BLaER1 treated with 17β-estradiol and CSF1 and Interleukin-3, amounts not matched to agents 10 nM and 100 nM (cell line): Measurements from ENCODE around the gene CROCC.
"Not testable (repeated sequence)": the region's sequence is repeated elsewhere in the genome, so short reads cannot be mapped to it uniquely, and the experiment has no call there.

ENCODE experiments used
- H3K27ac ChIP-seq, 11 experiments: shearing (Covaris generic); formaldehyde crosslinking; 2 replicates each; pipeline ENCODE4 v1.8.1; 2022
- H3K27me3 ChIP-seq, 11 experiments: shearing (Covaris generic); formaldehyde crosslinking; 2 replicates each; pipeline ENCODE4 v1.8.1; 2022
- H3K36me3 ChIP-seq, 11 experiments: shearing (Covaris generic); formaldehyde crosslinking; 2 replicates each; pipeline ENCODE4 v1.8.1; 2022
- H3K4me1 ChIP-seq, 10 experiments: shearing (Covaris generic); formaldehyde crosslinking; 2 replicates each; pipeline ENCODE4 v1.8.1; 2022
- H3K4me2 ChIP-seq, 11 experiments: shearing (Covaris generic); formaldehyde crosslinking; 2 replicates each; pipeline ENCODE4 v1.8.1; 2022
- H3K4me3 ChIP-seq, 10 experiments: shearing (Covaris generic); formaldehyde crosslinking; 2 replicates each; pipeline ENCODE4 v1.8.1; 2022
- H3K9ac ChIP-seq, 11 experiments: shearing (Covaris generic); formaldehyde crosslinking; 2 replicates each; pipeline ENCODE4 v1.8.1; 2022
- H3K9me3 ChIP-seq, 11 experiments: shearing (Covaris generic); formaldehyde crosslinking; replicated peaks in 1 of 11; 2 replicates each; pipeline ENCODE4 v1.8.1; 2022
- H4K20me1 ChIP-seq, 11 experiments: shearing (Covaris generic); formaldehyde crosslinking; 2 replicates each; pipeline ENCODE4 v1.8.1; 2022
- Cebpa-rat ChIP-seq, 11 experiments: shearing (Covaris generic); IDR thresholded peaks; 2 replicates each; pipeline ENCODE4 v1.8.1; 2022

The CROCC gene

GRCh38 chr1:16915627-16915973 lies 6.1 kb upstream of the CROCC start:
- peaks cover 20 to 35% (median 31%) of the 10 kb centered on the region in 10 experiments for H3K4me1 ChIP-seq
- peaks cover 0 to 8% (median 0%) of the 10 kb centered on the region in 11 experiments; a peak in 1 of 22 replicates for H4K20me1 ChIP-seq
- H3K9ac ChIP-seq = no peak overlapping the region
- no peaks in the 10 kb centered on the region for H3K9me3 ChIP-seq
- no peak overlapping the region for H3K27ac ChIP-seq
- peak overlapping the region in 5 of 11 experiments; percentile 85 to 99 (median 97); a peak in 6 of 22 replicates for H3K4me2 ChIP-seq
- no peak for TF ChIP-seq Cebpa-rat (IDR thresholded peaks at IDR 0.05)
- no peaks in the 10 kb centered on the region for H3K27me3 ChIP-seq
- H3K36me3 ChIP-seq = no peaks in the 10 kb centered on the region
- no peak overlapping the region for H3K4me3 ChIP-seq

DNA sequence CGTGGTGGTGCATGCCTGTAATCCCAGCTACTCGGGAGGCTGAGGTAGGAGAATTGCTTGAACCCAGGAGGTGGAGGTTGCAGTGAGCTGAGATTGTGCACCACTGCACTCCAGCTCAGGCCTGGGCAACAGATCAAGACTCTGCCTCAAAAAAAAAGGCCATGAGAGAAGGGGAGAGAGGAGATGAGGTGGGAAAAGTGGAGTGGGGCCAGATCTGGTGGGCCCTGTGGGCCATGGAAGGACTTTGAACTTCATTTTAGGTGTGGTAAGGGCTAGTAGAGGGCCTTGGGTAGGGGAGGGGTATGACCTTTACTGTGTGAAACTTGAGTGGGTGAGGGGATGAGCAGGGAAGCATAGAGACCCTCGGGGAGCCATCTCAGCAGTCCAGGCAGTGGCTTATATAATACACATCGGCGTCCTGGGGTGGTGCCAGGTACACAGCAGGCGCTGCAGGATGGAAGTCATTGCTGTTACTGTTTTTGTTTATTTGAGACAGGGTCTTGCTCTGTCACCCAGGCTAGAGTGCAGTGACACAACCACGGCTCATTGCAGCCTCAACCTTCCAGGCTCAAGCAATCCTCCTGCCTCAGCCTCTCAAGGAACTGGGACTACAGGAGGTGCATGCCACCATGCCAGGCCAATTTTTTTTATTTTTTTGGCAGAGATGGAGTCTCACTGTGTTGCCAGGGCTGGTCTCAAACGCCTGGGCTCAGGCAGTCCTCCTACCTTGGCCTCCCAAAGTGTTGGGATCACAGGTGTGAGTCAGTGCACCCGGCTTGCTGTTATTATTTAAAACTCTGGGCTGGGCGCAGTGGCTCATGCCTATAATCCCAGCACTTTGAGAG lies 5.5 kb upstream of the CROCC start:
- not testable (repeated sequence) for H3K4me3 ChIP-seq, H4K20me1 ChIP-seq, H3K27me3 ChIP-seq, H3K36me3 ChIP-seq, H3K4me2 ChIP-seq, H3K9ac ChIP-seq, H3K27ac ChIP-seq, H3K9me3 ChIP-seq
- peaks cover 23 to 38% (median 34%) of the 10 kb centered on the region in 10 experiments for H3K4me1 ChIP-seq

GRCh38 chr1:16918371-16918770 lies 3.4 kb upstream of the CROCC start:
- Histone ChIP-seq H3K9me3 (no peaks in the 10 kb centered on the region), H3K4me2 (no peak overlapping the region), H3K9ac (no peak overlapping the region), H4K20me1 (peaks cover 0 to 18% (median 0%) of the 10 kb centered on the region in 11 experiments; a peak in 5 of 22 replicates), H3K27me3 (no peaks in the 10 kb centered on the region), H3K36me3 (no peaks in the 10 kb centered on the region), H3K27ac (no peak overlapping the region), H3K4me3 (no peak overlapping the region), H3K4me1 (peaks cover 17 to 40% (median 32%) of the 10 kb centered on the region in 10 experiments)
- TF ChIP-seq Cebpa-rat (IDR thresholded peaks at IDR 0.05) = no peak

DNA sequence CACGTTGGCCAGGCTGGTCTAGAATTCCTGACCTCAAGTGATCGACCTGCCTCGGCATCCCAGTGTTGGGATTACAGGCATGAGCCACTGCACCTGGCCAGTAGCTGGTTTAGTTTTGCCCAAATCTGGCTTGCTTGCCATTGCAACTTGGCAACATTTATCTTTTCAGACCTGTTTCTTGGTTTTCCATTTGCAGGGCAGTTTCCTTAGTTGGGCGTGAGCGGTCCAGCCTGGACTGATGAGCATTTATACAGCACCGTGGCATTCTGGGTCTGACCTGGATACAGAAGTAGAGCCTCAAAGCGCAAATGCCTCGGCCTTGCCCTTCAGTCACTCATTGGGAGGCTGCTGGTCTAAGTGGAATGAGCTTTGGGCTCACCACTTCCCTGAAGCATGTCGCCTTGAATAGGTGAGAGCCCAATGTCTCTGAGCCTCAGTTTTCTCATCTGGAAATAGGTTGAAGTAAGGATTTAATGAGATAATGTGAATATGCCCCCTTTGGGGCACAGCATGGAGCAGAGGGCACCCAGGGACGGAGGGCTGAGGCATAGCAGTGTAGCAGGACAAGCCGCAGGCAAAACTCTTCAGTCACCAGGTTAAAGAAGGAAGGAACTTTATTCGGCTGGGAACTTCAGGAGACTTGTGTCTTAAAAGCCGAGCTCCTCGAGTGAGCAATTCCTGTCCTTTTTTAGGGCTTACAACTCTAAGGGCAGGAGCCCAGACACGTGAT lies 2.6 kb upstream of the CROCC start:
- H3K4me2 ChIP-seq, H3K27me3 ChIP-seq, H3K36me3 ChIP-seq, H3K9me3 ChIP-seq, H3K9ac ChIP-seq, H3K4me3 ChIP-seq, H3K27ac ChIP-seq: not testable (repeated sequence)
- peaks cover 14 to 37% (median 29%) of the 10 kb centered on the region in 10 experiments for H3K4me1 ChIP-seq
- peaks cover 0 to 18% (median 0%) of the 10 kb centered on the region in 11 experiments; a peak in 5 of 22 replicates for H4K20me1 ChIP-seq

- peak overlapping the region; percentile 77 to 93 (median 86); a peak in 20 of 22 replicates for H3K4me2 ChIP-seq
- no peak overlapping the region; a peak in 2 of 22 replicates for H3K9ac ChIP-seq
- H3K4me1 ChIP-seq = peaks cover 25 to 34% (median 29%) of the 10 kb centered on the region in 10 experiments
- H4K20me1 ChIP-seq = peaks cover 0 to 30% (median 5%) of the 10 kb centered on the region in 11 experiments; a peak in 9 of 22 replicates
- peak in 1 of 11 experiments; percentile 9; a peak in 1 of 22 replicates for TF ChIP-seq Cebpa-rat (IDR thresholded peaks at IDR 0.05)
- no peaks in the 10 kb centered on the region for H3K36me3 ChIP-seq
- H3K27me3 ChIP-seq = no peaks in the 10 kb centered on the region
- no peak overlapping the region for H3K27ac ChIP-seq
- H3K4me3 ChIP-seq = no peak overlapping the region
- no peaks in the 10 kb centered on the region for H3K9me3 ChIP-seq
Measured at GRCh38 chr1:16920951-16921350, 780 bp upstream of the CROCC start.

- no peak overlapping the region for H3K4me3 ChIP-seq
- H3K27ac ChIP-seq = 0 out of 22 replicates have a peak overlapping the region, but pooled peaks of 1 of the 11 experiments have one; percentile 10
- no peaks in the 10 kb centered on the region for H3K9me3 ChIP-seq
- no peaks in the 10 kb centered on the region for H3K36me3 ChIP-seq
- peak overlapping the region in 9 of 11 experiments; percentile 79 to 93 (median 86); a peak in 18 of 22 replicates for H3K4me2 ChIP-seq
- H4K20me1 ChIP-seq = peaks cover 0 to 46% (median 7%) of the 10 kb centered on the region in 11 experiments; a peak in 11 of 22 replicates
- no peak for TF ChIP-seq Cebpa-rat (IDR thresholded peaks at IDR 0.05)
- peak overlapping the region in 4 of 11 experiments; percentile 33 to 47 (median 44); a peak in 6 of 22 replicates for H3K9ac ChIP-seq
- H3K27me3 ChIP-seq = no peaks in the 10 kb centered on the region
- H3K4me1 ChIP-seq = peaks cover 25 to 50% (median 42%) of the 10 kb centered on the region in 10 experiments
Measured at GRCh38 chr1:16922466-16922865, 735 bp downstream of the CROCC start.

GRCh38 chr1:16922885-16923431 lies 1.2 kb downstream of the CROCC start:
- Histone ChIP-seq H3K27ac (no peak overlapping the region), H3K4me2 (no peak overlapping the region), H3K4me3 (no peak overlapping the region), H3K36me3 (no peaks in the 10 kb centered on the region), H3K9ac (no peak overlapping the region), H3K9me3 (no peaks in the 10 kb centered on the region), H3K27me3 (no peaks in the 10 kb centered on the region), H3K4me1 (peaks cover 25 to 54% (median 46%) of the 10 kb centered on the region in 10 experiments), H4K20me1 (peaks cover 0 to 51% (median 7%) of the 10 kb centered on the region in 11 experiments; a peak in 11 of 22 replicates)
- no peak for TF ChIP-seq Cebpa-rat (IDR thresholded peaks at IDR 0.05)

GRCh38 chr1:16924216-16924918 lies 2.6 kb downstream of the CROCC start:
- Histone ChIP-seq H3K4me3 (no peak overlapping the region), H3K4me1 (peaks cover 25 to 68% (median 57%) of the 10 kb centered on the region in 10 experiments), H3K9me3 (no peaks in the 10 kb centered on the region), H3K9ac (no peak overlapping the region), H3K27ac (no peak overlapping the region), H3K27me3 (no peaks in the 10 kb centered on the region), H3K36me3 (no peaks in the 10 kb centered on the region), H4K20me1 (peaks cover 0 to 57% (median 7%) of the 10 kb centered on the region in 11 experiments; a peak in 11 of 22 replicates), H3K4me2 (peak overlapping the region in 2 of 11 experiments; percentile 28 to 33; a peak in 2 of 22 replicates)
- TF ChIP-seq Cebpa-rat (IDR thresholded peaks at IDR 0.05) = no peak
